ENCODE results near the gene ENO2. TPM values are rescaled to one million over a fixed set of nuclear protein-coding genes. Genes with fewer than 3 reads are reported as not detected.

ENO2 gene
- total and polyA plus RNA-seq, 12 donors = 7.4 to 113 (median 35.1) TPM

DNA sequence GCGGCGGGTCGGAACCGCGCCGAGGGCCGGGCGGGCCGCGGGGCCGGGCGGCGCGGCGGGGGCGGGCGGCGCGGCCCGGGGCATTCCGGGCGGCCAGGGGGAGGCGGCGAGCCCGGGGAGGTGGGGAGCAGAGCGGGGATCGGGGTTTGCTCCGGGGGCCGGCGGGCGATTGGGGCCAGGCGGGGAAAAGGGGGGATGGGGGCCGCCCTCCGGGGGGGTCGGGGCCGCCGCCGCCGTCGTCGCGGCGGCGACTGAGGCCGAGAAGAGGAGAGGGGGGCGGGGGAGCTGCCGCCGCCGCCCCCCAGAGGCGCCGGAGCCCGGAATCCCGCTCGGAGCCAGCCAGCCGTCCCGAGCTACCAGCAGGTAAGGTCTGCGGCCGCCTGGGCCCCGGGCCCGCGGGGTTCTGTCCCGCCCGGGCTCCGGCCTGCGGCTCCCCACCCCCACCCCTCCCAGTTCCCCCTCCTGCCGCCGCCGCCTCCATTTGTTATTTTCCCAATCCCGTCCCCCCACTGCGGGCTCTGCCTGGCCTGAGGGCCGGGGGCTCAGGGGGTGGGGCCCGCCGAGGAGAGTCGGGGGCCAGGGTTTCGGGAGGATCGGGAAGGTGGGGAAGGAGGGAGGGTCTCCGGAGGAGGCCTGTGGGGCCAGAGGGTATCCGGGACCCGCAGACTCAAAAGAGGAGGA lies 13.8 kb downstream of the ENO2 start:
- Histone ChIP-seq H3K4me3 (peak overlapping the region; percentile 40 to 91 (median 76)), H3K27ac (peak overlapping the region; percentile 54 to 98 (median 93)), H3K36me3 (replicated peaks in 1 of 2) (peaks cover 0 to 2% of the 10 kb centered on the region in 2 donors), H3K9me3 (replicated peaks in 1 of 3) (no peaks in the 10 kb centered on the region), H3K27me3 (no peaks in the 10 kb centered on the region), H3K4me1 (replicated peaks in 1 of 2) (peaks cover 51 to 74% of the 10 kb centered on the region in 2 donors)
- intact Hi-C loops (cut with DNase I) = no loop called here
- no peak for TF ChIP-seq POLR2A (IDR thresholded peaks at IDR 0.05)
- TF ChIP-seq, protein P1, sequence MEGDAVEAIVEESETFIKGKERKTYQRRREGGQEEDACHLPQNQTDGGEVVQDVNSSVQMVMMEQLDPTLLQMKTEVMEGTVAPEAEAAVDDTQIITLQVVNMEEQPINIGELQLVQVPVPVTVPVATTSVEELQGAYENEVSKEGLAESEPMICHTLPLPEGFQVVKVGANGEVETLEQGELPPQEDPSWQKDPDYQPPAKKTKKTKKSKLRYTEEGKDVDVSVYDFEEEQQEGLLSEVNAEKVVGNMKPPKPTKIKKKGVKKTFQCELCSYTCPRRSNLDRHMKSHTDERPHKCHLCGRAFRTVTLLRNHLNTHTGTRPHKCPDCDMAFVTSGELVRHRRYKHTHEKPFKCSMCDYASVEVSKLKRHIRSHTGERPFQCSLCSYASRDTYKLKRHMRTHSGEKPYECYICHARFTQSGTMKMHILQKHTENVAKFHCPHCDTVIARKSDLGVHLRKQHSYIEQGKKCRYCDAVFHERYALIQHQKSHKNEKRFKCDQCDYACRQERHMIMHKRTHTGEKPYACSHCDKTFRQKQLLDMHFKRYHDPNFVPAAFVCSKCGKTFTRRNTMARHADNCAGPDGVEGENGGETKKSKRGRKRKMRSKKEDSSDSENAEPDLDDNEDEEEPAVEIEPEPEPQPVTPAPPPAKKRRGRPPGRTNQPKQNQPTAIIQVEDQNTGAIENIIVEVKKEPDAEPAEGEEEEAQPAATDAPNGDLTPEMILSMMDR (IDR thresholded peaks at IDR 0.05) = no peak
- no peak for DNase-seq
- WGBS, 4 donors = 1 to 5% (median 2%) methylated on average over 11 to 79 of the region's 79 CpGs

DNA sequence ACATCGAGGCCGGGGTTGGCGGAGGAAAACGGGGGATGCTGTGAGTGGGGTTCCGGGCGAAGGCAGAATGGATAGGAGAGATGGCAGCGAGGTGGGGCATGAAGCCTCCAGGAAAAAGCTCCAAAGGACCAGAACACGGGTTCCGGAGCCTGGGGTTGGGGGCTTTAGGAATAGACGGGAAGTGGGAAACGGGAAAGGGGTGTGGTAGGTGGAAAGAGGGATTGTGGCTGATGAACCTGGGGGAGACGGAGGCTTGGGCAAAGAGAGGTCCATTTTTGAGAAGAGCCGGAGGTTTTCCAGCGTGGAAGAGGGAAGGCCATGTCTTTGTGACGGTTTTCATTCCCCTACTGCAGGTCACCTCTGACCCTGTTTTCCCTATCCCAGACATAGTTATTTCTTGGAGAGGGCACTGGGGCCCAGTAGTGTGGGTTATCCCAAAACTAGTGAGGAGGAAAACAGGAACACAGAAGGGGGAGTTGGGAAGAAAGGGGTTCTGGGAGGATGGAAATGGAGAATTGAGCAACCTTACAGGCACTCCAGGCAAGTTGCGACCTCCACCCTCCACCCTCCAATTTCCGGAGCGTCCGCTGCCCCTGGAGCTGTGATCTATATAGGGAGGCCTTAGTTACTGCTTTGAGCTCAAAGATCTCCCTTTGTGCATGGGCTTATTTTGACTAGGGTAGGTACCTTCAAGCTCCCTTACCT lies 14.5 kb downstream of the ENO2 start:
- Histone ChIP-seq H3K27me3 (no peaks in the 10 kb centered on the region), H3K36me3 (replicated peaks in 1 of 2) (peaks cover 0 to 6% of the 10 kb centered on the region in 2 donors), H3K9me3 (replicated peaks in 1 of 3) (no peaks in the 10 kb centered on the region), H3K4me1 (replicated peaks in 1 of 2) (peaks cover 51 to 76% of the 10 kb centered on the region in 2 donors), H3K27ac (peak overlapping the region; percentile 54 to 98 (median 93)), H3K4me3 (peak overlapping the region; percentile 40 to 91 (median 76))
- TF ChIP-seq, protein P1 (IDR thresholded peaks at IDR 0.05) = no peak
- TF ChIP-seq POLR2A (IDR thresholded peaks at IDR 0.05) = no peak
- intact Hi-C loops (cut with DNase I) = no loop called here
- 2 to 6% (median 5%) methylated on average over 19 of the region's 19 CpGs for WGBS, 4 donors
- DNase-seq = no peak

DNA sequence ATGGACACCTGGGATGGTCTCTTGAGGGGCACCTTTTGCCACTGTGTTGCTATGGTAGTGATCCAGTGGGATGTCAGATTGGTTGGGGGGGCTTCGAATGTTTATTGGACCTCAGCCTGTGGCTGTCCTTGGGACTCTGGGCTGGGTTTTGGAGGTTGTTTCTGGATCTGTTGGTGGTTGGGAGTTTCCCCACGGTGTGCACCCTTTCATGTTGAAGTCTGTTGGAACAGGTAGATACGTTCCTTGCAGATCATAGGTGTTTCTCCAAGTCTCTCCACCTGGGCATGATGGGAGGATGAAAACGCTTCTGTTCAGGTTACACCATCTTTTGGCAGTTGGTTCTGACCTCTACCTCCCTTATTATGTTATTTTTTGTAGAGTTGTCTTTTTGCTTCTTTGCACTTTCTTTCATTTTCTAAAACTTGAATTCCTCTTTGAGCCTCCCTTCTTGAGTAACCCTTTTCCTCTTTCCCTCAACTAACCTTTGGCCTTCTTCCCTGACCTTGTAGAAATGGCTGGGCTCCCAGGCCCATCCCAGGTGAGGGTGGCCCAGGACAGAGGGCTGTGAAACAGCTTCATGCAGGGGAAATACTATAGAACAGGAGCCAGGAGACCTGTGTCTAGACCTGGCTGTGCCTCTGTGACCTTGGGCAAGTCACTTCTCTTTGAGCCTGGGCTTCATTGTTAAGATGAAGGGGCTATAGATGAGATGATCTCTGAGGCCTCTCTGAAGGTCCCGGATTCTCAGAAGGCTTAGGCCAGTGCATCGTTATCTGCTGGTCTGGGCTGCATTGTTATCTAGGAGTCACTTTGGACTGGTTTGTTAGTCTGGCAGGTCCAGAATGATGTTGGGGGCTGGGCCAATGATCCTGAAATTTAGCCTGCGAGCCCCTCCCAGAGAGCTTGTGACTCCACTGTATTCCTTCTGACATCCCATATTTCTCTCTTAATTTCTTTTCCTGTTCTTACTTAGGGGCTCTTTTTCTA lies 15.4 kb downstream of the ENO2 start:
- peaks cover 43 to 72% of the 10 kb centered on the region in 2 donors for H3K4me1 ChIP-seq (replicated peaks in 1 of 2)
- no peak for DNase-seq

More for the DNA sequence above, 15.4 kb downstream of the ENO2 start:
- no peaks in the 10 kb centered on the region for H3K9me3 ChIP-seq (replicated peaks in 1 of 3)
- H3K27me3 ChIP-seq = no peaks in the 10 kb centered on the region
- TF ChIP-seq, protein P1 (IDR thresholded peaks at IDR 0.05) = no peak
- no peak for TF ChIP-seq POLR2A (IDR thresholded peaks at IDR 0.05)
- H3K27ac ChIP-seq = peak overlapping the region in 4 of 5 donors; percentile 82 to 98 (median 94)
- intact Hi-C loops (cut with DNase I) = no loop called here
- H3K36me3 ChIP-seq (replicated peaks in 1 of 2) = peaks cover 0 to 15% of the 10 kb centered on the region in 2 donors
- 21 to 31% (median 28%) methylated on average over 7 of the region's 7 CpGs for WGBS, 4 donors
- peak overlapping the region in 3 of 4 donors; percentile 22 to 91 (median 64) for H3K4me3 ChIP-seq
